ENCODE measurements around the gene GRIK5.

Gene GRIK5

GRCh38 chr19:41956621-41957020, 113.4 kb downstream of the GRIK5 start:
- DNase-seq (ENCODE audit: low read depth, low spot score): no peak

- no peak for DNase-seq (ENCODE audit: low read depth, low spot score)
Observed at GRCh38 chr19:41955521-41955920, 114.5 kb downstream of the GRIK5 start.

- no peak for DNase-seq (ENCODE audit: low read depth, low spot score)
Observed at GRCh38 chr19:41951686-41952172, 118.3 kb downstream of the GRIK5 start.

Data from smooth muscle cell of the brain vasculature (primary cell).